GM21576 (cell line): ENCODE measurements around the gene TNIK.
A peak's percentile ranks its signal among the peaks of the same experiment; 100 is the strongest.
"Not testable (repeated sequence)": the region's sequence is repeated elsewhere in the genome, so short reads cannot be mapped to it uniquely, and the experiment has no call there.

ENCODE experiments used
- ATAC-seq: cut with Tn5 transposase; IDR thresholded peaks from one replicate; pipeline ENCODE4 v1.9.1; 2021; ENCODE audit warnings: mild to moderate bottlenecking, moderate library complexity; ENCODE audit not compliant: unreplicated experiment

TNIK gene

DNA sequence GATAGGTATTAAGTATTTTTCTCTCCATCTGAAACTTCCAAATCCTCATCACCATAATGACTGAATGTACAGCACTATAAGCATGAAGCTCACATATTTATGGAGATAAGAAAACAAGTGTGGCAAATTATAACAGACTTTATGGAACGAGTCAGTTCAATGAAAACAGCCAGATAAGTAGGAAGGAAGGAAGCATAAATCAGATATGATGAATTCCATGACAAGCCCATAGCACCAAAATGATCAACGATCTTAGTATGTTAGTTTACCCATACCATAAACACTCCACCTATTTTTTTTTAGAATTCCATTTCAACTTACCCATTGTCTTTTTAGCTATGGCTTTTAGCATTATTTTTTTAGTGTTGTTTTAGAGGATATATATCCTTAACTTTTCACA is 169.5 kb downstream of the TNIK start:
- ATAC-seq: no peak

DNA sequence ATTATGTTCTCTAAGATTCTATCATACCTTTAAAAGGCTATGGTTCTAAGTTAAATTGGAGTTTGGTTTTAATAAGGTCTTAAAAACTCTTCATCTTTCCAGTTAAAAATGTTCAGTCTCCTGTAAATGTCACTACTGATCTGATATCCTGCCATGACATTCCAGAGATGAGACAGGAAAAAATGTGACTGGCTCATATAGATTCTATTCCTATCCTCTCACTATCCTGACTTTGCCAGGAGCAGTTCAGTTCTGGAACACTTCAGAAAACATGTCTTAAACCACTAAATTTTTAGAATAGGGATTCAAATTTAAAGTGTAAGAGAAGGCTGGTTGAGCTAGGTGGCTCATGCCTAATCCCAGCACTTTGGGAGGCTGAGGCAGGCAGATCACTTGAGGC is 170.9 kb downstream of the TNIK start:
- no peak for ATAC-seq

DNA sequence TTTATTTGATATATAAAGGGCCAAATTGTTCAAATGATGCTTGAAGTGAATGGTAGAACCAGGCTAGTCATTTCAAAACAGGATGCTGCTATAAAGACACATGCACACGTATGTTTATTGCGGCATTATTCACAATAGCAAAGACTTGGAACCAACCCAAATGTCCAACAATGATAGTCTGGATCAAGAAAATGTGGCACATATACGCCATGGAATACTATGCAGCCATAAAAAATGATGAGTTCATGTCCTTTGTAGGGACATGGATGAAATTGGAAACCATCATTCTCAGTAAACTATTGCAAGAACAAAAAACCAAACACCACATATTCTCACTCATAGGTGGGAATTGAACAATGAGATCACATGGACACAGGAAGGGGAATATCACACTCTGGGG is 172.4 kb downstream of the TNIK start:
- not testable (repeated sequence) for ATAC-seq

DNA sequence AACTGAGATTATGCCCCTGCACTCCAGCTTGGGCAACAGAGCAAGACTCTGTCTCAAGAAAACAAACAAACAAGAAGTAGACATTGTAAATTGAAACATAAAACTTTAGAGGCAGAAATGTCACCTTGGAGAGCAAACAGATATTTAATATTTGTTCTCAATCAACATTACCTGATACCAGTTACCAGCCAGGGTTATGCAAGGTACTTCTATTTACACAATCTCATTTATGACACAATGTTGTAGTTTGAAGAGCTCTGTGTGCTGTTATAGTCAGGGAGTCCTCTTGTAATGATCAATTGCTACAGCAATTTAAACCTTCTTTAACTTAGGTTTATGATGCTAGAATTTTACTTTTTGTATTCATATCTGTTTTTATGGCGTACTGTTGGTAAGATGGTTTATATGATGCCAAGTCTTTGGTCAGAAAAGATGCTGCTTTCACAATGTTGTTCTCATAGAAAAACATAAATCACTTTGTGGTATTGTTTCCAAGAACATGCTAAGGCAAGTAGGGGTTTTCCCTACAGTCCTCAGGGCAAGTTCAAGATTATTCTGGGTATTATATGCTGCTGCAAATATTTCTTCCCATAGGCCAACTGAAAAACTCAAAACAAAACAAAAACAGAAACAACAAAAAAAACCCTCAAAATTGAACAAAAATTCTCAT is 173.5 kb downstream of the TNIK start:
- ATAC-seq: peak; percentile 51

DNA sequence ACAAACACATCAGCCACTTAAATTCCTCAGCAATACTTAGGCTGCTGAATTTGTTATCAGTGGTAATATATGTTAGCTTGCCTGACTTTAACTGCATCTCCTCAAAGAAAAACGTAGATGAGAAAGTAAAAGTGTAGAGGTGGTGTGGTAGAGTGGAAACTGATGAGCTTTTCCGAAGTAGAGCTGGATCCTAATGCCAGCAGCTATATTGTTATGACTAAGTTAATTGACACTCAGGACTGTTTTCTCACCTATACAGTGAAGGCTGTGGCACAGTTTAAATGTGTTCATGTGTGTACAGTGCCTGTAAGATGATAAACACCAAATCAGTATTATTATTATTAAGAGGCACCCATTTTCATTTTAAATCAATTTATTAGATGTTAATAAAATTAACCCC is 174.9 kb downstream of the TNIK start:
- ATAC-seq: no peak

DNA sequence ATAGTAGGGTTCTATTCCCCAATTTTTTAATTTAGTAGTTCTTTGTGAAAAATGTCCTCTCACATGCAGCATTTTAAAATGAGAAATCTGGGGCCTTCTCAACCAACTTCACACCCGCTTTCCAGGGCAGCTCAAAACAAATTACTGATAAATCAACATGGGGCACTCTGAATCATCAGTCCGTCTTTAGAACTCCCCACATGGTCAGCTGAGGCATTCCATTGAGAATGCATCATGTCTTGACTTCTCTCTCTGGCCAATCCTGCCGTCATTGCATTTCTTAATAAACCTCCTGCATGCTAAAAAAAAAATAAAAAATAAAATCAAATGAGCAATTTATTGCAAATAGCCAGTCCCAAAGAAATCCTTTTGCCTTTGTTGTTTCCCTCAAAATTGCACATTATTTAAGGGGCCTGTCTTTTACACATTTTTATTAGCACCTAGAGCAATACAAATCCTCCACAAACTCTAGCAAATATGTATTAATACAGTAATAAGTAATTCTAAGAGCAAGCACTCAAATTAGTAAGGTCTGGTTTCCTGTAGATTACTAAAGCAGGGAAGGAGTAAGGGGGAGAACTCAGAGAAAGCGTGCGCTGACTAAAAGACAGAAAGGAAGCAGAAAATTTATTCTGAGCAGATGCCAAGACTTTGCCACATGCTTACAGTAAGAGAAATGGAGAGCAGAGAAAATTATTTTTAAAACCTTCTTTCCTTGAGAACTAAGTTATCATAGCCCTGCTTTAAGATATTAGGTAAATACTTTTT is 175.7 kb downstream of the TNIK start:
- ATAC-seq: no peak

DNA sequence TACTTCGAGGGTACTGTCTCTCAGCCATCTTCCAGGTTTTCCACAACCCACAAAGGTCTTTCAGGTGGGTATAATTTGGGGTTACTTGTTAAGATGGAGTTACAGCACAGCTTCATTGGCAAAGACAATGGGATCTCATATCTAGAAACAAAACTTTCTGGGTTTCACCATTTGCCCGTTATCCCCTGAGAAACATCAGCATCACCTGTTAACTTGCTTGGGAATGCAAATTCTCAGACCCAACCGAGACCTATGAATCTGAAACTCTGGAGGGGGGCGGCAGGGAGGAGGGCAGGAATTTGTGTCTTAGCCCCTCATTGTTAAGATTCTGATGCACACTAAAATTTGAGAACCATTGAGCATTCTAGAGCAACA is 176.4 kb downstream of the TNIK start:
- ATAC-seq: no peak

DNA sequence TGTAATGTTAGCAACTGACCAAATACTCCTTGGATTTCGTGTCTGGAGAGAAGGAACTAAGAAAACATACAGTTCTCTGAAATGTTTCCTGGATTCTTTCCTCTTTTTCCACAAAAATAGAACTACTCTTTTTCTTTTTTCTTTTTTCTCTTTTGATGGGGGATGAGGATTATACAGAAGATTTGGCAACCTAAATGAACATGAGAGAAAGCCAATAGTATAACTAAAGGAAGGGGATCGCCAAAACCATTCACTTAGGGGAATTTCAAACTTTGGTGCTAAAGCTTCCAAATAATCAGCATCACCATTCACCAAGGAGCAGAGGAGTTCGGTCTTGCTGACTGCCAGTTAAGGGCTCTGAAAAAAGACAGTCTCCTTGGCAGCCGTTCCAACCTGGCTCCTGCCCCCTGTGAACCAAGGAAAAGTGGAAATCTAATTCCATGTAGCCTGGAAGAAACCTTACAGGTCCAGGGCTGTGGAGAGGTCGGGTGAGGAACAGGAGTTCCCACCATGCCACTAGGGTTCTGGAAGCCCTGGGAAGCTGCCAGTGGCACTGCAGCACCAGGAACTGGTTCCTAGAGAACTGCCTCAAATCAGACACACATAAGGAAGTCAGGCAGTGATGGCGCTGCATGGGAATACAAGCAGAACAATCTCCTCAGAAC is 176.9 kb downstream of the TNIK start:
- ATAC-seq: no peak

DNA sequence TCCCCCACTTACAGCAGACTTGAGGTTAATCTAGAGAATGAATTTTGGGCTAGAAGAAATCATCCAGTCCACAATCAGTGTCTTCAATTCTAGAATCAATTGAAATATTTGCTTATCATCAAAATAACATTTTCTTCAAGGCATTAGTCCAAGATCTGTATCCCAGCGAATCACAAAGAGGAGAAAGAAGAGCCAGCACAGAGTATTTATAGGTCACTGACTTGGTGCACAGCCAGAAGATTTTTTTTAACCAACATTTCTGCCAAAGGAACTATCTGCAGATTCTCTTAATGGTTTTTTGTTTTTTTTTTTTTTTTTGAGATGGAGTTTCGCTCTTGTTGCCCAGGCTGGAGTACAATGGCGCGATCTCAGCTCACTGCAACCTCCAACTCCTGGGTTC is 178.2 kb downstream of the TNIK start:
- ATAC-seq: no peak

DNA sequence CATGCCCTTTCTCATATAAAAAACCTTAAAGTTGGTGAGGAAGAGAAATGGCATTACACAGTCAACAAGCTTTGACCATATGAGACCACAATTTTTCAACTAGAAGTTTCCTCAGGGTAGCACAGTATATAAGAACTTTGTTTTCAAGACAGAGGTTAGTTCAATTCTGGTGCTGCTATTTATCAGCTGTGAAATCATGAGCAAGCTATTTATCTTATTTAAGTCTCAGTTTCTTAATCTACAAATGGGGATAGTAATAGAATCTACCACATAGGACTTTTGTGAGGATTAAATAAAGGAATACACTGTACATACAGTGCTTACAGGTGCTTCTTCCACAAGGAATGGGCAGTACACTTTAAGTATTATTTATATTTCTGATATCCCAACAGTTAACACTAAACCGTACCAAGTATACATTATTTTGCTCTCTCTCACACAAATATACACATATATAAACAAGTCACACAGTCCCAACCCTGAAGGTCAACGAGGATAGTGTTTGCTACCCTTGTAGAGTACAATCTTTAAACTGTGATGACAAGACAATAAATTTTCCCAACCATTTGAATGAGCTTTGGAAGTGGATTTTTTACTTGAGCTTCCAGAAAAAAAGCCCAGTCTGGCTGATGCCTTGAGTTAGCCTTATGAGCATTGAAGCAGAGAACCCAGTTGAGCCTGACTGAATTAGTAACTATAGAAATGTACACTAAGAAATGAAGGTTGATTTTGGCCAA is 178.8 kb downstream of the TNIK start:
- ATAC-seq: no peak

DNA sequence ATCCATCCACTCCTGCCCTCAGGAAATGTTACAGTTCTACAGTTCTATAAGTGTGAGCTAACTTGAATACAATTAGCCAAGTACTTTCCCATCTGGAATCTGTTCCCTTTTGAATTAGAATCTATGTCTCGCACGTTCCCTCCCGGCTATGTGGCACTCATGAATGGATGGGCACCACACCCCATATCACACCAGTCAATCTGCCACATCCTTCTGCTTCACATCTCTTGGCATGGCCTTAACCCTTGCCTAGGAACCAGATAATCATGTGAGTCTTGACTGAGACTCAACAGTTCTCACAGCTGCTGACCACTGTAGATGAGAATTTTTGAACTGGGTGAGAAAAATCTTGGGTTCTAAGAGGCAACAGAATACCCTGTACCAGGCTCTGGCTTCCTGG is 180.2 kb downstream of the TNIK start:
- ATAC-seq: no peak

DNA sequence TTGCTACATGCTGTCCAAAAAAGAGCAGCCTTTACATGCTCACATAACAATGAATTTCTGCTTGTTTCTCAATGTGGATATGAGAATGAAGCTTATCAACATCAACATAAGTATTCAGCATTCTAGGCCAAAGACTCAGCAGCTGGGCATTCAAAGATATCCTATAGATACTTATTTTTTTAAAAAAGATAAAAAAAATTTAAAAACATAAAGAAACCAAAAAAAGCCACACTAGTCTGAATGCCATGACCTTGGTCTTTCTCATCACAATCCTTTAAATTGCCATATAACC is 182.0 kb downstream of the TNIK start:
- no peak for ATAC-seq

DNA sequence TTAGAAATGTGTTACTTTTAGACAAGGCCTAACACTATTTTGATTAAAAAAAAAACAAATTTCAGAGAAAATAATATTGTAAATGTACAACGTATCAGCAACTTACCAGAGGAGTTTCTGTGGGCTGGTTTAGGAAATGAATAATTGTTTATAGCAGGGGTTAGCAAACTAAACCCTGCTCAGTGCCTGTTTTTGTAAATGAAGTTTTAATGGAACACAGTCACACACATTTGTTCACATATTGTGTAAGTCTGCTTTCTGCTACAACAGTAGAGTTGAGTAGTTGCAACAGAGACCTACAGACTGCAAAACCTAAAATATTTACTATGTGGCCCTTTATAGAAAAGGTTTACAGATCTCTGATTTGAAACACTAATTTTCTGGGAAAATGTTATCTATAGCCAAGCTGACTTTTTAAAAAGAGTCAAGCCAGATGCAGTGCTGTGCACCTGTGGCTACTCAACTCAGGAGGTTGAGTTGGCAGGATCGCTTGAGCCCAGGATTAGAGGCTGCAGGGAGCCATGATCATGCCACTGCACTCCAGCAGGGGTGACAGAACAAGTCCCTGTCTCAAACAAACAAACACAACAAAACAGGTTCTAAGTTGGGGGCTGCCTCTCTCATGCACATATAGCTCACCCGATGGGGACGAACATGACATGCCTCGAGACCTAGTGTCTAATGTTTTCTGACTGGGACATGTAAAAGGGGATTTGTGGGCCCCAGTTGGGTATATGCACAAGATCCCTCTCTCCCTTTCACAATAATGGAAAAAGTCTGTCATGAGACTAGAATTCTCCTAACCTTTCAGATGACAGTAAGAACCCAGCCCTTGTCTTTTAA is 182.5 kb downstream of the TNIK start:
- ATAC-seq: no peak

DNA sequence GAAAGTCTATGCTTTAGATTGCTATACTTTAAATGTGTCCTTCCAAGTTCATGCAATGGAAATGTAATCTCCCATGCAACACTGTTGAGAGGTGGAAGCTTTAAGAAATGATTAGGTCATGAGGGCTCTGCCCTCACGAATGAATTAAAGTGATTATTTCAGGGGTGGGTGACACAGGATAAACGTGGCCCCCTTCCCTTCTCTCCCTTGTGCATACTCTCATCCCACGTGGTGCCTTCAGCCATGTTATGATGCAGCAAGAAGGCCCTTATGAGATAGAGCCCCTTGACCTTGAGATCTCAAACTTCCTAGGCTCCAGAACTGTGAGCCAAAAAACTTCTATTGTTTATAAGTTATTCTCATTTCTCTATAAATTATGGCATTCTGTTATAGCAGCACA is 183.3 kb downstream of the TNIK start:
- ATAC-seq: no peak

DNA sequence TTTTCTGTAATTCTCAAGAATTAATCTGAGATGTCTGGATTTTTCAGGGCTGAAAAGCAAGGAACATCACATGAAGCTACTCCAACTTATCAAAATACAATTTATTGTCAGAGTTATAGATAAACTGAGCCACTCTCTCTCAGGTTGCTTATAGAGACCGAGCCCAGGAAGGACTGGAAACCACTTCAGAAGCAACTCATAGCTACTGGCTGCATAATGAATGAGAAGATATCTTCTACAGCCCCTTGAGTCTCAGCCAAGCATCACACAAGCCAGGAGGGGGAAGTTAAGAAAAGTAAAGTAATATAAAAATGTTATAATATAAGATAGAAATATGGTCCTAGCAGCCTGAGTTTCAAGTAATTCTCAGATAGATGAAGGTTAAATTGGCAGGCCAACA is 186.0 kb downstream of the TNIK start:
- no peak for ATAC-seq

DNA sequence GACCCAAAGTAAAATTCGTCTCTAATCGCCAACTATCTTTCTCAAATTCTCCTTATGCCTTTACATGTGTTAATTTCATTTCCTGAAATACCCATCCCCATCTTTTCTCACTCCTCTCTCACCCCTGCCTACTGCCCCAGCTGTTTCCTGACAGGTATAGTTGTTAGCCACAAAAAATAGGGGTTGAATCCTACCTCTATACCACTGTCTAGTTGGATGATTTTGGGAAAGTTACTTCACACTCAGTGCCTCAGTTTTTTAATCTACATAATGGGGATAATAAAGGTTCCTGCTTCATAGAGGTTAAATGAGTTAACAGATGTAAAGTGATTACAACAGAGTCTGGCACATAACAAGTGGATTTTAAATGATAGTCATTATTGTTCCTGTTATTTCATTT is 189.7 kb downstream of the TNIK start:
- no peak for ATAC-seq

DNA sequence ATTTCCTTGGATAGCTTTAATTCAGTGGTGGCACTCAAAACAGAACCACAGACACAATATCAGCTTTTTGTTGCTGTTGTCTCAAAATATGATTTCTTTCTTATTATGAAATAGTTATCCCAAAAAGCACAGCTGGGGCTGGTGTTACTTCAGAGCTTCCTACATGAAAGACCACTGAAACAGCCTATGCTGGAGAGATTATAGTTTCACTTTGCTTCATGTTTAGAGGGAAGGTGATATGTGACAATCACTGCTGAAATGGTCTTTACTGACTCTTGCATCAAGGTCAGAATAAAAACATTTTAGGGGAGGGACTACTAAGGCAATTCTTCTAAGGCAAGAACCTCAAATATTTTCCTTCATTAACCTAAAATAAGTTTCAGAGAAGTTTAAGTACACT is 190.7 kb downstream of the TNIK start:
- ATAC-seq: peak; percentile 47

DNA sequence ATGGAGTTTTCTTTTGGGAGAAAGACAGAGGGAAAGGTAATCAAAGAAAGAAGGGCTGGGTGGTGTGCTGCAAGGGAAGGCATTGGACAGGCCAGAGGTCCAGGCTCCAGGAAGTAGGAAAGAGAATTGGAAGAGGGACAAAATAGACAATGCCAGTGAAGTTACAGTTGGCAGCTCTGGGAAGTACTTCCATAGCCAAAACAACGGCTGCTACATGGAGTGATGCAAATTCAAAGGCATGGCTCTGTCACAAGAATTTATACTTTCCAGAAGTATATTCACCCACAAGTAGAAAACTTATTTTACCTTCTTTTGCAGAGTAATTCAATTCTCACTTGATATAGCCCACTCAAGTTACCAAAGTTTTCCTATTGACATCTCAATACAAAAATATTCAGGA is 191.5 kb downstream of the TNIK start:
- ATAC-seq: no peak

DNA sequence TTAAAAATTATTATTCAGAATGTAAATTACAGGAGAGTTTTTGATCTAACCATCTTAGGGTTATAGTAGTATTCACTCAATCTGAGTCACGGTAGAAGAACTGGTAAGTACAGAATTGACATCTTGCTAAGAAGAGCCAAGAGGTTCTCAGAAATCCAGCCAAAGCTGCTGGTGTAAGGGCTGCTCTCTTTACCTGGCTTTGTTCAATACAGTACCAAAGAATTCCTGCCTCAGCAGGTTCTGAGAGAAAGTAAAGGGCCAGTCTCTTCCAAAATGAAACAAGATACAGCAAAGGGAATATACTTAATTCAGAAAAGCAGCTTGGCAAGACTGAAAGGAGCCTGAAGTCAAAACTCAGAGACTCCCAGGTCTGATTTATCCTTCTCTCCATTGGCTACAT is 193.1 kb downstream of the TNIK start:
- no peak for ATAC-seq

DNA sequence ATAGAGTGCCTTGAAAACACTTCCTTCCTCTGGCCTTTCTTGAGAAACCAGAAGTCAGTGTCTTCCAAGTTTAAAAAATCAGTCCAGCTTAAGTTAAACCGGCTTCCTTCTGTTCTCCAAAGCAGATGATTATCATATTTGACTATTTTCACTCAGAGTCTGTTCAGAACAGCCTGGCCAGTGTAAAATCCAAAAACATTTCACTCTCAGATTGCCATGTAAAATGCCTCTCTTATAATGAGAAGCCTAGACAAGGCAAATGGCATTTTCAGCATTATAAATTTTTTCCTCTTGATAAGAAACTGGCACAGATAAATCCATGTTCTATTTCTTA is 193.5 kb downstream of the TNIK start:
- no peak for ATAC-seq
